HepG2 (cell line): ENCODE measurements around the gene GPR61. TPM values are rescaled to one million over a fixed set of nuclear protein-coding genes. Genes with fewer than 3 reads are reported as not detected.

Experiments
- ATAD3A ChIP-seq: sonication (generic); formaldehyde crosslinking; IDR thresholded peaks from 2 replicates; pipeline ENCODE4 v1.4.0; 2020; ENCODE audit warnings: missing genetic modification reagents
- CENPX ChIP-seq: sonication (generic); formaldehyde crosslinking; IDR thresholded peaks from 2 replicates; pipeline ENCODE4 v1.9.0; 2021; ENCODE audit warnings: mild to moderate bottlenecking, missing genetic modification reagents, moderate library complexity
- HMG20B ChIP-seq: conservative IDR thresholded peaks from 2 replicates; pipeline ENCODE4 v1.6.1; 2016; ENCODE audit warnings: missing genetic modification reagents, missing compliant biosample characterization
- HNRNPK ChIP-seq: fragments of 200-400 bp; formaldehyde crosslinking; IDR thresholded peaks from 2 replicates; pipeline ENCODE4 v1.6.1; 2018; ENCODE audit warnings: low read length, low read depth, moderate library complexity, mild to moderate bottlenecking; ENCODE audit not compliant: poor library complexity, severe bottlenecking
- KDM5A ChIP-seq: fragments of 200-600 bp; sonication (generic); IDR thresholded peaks from 2 replicates; pipeline ENCODE4 v1.7.0; 2018; ENCODE audit warnings: antibody characterized with exemption, mild to moderate bottlenecking, low read length, borderline replicate concordance
- SP1 ChIP-seq, 2 experiments: fragments of 450-650 bp in 1 of 2; sonication (generic) in 1 of 2; formaldehyde crosslinking in 1 of 2; IDR thresholded peaks; 2 replicates each; pipeline versions ENCODE4 v1.4.0 to v1.6.1; 2016 to 2020; ENCODE audit warnings: missing genetic modification reagents in 1 of 2
- ZNF251 ChIP-seq: sonication (generic); formaldehyde crosslinking; IDR thresholded peaks from 2 replicates; pipeline ENCODE4 v1.9.0; 2021; ENCODE audit warnings: mild to moderate bottlenecking, missing genetic modification reagents
- ZNF292 ChIP-seq: sonication (generic); formaldehyde crosslinking; IDR thresholded peaks from 2 replicates; pipeline ENCODE4 v1.8.1; 2022; ENCODE audit warnings: mild to moderate bottlenecking, low read depth, missing genetic modification reagents, borderline replicate concordance
- polyA plus RNA-seq, 8 experiments: library from polyadenylated mRNA; depleted of rRNA in 3 of 8; stranded (reverse) in 7 of 8; unstranded in 1 of 8; fragments of >200 nt; fragmentation: Illumina TruSeq in 4 of 8; extraction: Trizol in 4 of 8; gene quantifications; 2 replicates each; pipeline versions ENCODE4 v1.2.1 to v1.2.3, GENCODE V29; 2011 to 2016; ENCODE audit warnings: low read depth in 4 of 8, missing spikeins in 1 of 8, mixed read lengths in 1 of 8; ENCODE audit not compliant: insufficient read depth in 1 of 8
- total RNA-seq, 5 experiments: library from RNA; depleted of rRNA; stranded (reverse); fragments of >200 nt; fragmentation: Illumina TruSeq; extraction: Trizol; gene quantifications; 2 replicates each; pipeline ENCODE4 v1.2.3, GENCODE V29; 2016; ENCODE audit warnings: low read depth in 1 of 5
- TF ChIP-seq, protein P1 (sequence below): sonication (generic); formaldehyde crosslinking; IDR thresholded peaks from 2 replicates; pipeline ENCODE4 v1.5.0; 2020; ENCODE audit warnings: mild to moderate bottlenecking, missing genetic modification reagents
- TF ChIP-seq, protein P2 (sequence below): sonication (generic); formaldehyde crosslinking; conservative IDR thresholded peaks from 2 replicates; pipeline ENCODE4 v1.8.0; 2022; ENCODE audit warnings: mild to moderate bottlenecking, moderate library complexity, missing genetic modification reagents
- TF ChIP-seq, protein P3 (sequence below): sonication (generic); formaldehyde crosslinking; IDR thresholded peaks from 2 replicates; pipeline ENCODE4 v1.5.0; 2020; ENCODE audit warnings: mild to moderate bottlenecking, missing genetic modification reagents, borderline replicate concordance

GPR61 gene
- total and polyA plus RNA-seq, 2 of the 13 experiments (the other 11 are each of a cell fraction or from before 2014, with no cell fraction given): not detected

DNA sequence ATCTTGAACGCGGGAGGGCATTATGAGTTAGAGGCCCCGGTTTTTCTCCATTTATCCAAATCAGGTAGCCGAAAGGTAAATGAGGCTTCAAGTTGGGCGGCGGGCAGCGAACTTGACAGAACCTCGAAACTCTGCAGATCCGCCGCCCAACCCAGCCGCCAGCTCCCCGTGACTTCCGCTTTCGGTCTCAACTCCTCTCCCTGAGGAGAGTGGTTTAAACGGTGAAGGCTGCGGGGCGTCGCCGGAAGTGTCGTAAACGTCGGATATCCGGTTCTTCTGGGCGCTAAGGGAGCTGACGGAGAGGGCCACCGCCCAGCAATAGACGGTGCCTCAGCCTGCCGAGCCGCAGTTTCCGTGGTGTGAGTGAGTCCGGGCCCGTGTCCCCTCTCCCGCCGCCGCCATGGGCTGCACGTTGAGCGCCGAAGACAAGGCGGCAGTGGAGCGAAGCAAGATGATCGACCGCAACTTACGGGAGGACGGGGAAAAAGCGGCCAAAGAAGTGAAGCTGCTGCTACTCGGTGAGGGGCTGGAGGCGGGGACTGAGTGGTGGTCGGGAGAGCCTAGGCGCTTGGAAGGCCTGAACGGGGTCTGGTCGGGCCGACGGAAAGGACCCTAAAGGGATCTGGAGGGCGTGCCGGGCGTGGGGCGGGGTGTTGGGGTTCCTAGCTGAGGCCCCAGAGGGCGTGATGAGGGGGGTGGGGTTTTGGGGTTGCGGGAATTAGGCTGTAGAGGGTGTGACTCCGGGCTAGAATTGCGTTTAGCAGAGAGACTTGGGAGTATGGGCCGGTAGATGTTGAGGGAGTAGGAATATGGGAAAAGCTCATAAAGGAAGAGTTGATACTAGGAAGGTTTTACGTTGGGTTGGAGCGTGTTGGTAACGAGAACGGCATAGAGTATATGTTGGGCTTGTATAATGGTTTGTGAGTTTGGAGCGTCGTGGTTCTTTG lies 8.9 kb downstream of the GPR61 start, which contains the start of gene GNAI3 (continued):
- TF ChIP-seq CENPX (CRISPR knock-in tag) (no peak), KDM5A (peak; percentile 73; the same call in 1 of the 2 replicates), ZNF251 (CRISPR knock-in tag) (0 out of 2 replicates have a peak, but pooled peaks have one; percentile 25), HMG20B (no peak), SP1 (IDR thresholded peaks at IDR 0.05) (no peak), SP1 (CRISPR knock-in tag; IDR thresholded peaks at IDR 0.05) (peak; percentile 43; the same call in 1 of the 2 replicates), ZNF292 (CRISPR knock-in tag) (peak; percentile 70), HNRNPK (no peak), ATAD3A (CRISPR knock-in tag) (no peak)
- TF ChIP-seq, protein P1, sequence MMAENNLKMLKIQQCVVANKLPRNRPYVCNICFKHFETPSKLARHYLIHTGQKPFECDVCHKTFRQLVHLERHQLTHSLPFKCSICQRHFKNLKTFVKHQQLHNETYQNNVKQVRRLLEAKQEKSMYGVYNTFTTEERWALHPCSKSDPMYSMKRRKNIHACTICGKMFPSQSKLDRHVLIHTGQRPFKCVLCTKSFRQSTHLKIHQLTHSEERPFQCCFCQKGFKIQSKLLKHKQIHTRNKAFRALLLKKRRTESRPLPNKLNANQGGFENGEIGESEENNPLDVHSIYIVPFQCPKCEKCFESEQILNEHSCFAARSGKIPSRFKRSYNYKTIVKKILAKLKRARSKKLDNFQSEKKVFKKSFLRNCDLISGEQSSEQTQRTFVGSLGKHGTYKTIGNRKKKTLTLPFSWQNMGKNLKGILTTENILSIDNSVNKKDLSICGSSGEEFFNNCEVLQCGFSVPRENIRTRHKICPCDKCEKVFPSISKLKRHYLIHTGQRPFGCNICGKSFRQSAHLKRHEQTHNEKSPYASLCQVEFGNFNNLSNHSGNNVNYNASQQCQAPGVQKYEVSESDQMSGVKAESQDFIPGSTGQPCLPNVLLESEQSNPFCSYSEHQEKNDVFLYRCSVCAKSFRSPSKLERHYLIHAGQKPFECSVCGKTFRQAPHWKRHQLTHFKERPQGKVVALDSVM (CRISPR knock-in tag): peak; percentile 48; the same call in 1 of the 2 replicates
- TF ChIP-seq, protein P2, sequence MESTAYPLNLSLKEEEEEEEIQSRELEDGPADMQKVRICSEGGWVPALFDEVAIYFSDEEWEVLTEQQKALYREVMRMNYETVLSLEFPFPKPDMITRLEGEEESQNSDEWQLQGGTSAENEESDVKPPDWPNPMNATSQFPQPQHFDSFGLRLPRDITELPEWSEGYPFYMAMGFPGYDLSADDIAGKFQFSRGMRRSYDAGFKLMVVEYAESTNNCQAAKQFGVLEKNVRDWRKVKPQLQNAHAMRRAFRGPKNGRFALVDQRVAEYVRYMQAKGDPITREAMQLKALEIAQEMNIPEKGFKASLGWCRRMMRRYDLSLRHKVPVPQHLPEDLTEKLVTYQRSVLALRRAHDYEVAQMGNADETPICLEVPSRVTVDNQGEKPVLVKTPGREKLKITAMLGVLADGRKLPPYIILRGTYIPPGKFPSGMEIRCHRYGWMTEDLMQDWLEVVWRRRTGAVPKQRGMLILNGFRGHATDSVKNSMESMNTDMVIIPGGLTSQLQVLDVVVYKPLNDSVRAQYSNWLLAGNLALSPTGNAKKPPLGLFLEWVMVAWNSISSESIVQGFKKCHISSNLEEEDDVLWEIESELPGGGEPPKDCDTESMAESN (CRISPR knock-in tag): peak; percentile 75
- TF ChIP-seq, protein P3, sequence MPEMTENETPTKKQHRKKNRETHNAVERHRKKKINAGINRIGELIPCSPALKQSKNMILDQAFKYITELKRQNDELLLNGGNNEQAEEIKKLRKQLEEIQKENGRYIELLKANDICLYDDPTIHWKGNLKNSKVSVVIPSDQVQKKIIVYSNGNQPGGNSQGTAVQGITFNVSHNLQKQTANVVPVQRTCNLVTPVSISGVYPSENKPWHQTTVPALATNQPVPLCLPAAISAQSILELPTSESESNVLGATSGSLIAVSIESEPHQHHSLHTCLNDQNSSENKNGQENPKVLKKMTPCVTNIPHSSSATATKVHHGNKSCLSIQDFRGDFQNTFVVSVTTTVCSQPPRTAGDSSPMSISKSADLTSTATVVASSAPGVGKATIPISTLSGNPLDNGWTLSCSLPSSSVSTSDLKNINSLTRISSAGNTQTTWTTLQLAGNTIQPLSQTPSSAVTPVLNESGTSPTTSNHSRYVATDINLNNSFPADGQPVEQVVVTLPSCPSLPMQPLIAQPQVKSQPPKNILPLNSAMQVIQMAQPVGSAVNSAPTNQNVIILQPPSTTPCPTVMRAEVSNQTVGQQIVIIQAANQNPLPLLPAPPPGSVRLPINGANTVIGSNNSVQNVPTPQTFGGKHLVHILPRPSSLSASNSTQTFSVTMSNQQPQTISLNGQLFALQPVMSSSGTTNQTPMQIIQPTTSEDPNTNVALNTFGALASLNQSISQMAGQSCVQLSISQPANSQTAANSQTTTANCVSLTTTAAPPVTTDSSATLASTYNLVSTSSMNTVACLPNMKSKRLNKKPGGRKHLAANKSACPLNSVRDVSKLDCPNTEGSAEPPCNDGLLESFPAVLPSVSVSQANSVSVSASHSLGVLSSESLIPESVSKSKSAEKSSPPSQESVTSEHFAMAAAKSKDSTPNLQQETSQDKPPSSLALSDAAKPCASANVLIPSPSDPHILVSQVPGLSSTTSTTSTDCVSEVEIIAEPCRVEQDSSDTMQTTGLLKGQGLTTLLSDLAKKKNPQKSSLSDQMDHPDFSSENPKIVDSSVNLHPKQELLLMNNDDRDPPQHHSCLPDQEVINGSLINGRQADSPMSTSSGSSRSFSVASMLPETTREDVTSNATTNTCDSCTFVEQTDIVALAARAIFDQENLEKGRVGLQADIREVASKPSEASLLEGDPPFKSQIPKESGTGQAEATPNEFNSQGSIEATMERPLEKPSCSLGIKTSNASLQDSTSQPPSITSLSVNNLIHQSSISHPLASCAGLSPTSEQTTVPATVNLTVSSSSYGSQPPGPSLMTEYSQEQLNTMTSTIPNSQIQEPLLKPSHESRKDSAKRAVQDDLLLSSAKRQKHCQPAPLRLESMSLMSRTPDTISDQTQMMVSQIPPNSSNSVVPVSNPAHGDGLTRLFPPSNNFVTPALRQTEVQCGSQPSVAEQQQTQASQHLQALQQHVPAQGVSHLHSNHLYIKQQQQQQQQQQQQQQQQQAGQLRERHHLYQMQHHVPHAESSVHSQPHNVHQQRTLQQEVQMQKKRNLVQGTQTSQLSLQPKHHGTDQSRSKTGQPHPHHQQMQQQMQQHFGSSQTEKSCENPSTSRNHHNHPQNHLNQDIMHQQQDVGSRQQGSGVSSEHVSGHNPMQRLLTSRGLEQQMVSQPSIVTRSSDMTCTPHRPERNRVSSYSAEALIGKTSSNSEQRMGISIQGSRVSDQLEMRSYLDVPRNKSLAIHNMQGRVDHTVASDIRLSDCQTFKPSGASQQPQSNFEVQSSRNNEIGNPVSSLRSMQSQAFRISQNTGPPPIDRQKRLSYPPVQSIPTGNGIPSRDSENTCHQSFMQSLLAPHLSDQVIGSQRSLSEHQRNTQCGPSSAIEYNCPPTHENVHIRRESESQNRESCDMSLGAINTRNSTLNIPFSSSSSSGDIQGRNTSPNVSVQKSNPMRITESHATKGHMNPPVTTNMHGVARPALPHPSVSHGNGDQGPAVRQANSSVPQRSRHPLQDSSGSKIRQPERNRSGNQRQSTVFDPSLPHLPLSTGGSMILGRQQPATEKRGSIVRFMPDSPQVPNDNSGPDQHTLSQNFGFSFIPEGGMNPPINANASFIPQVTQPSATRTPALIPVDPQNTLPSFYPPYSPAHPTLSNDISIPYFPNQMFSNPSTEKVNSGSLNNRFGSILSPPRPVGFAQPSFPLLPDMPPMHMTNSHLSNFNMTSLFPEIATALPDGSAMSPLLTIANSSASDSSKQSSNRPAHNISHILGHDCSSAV (CRISPR knock-in tag): no peak
